CD4-positive, alpha-beta T cell treated with Interleukin-17A for 1 hour (primary cell): ENCODE results near the gene TEDC1.

Source experiments
- DNase-seq: peaks from one replicate; pipeline ENCODE4 v3.0.0-alpha.2; 2020

The TEDC1 gene, protein sequence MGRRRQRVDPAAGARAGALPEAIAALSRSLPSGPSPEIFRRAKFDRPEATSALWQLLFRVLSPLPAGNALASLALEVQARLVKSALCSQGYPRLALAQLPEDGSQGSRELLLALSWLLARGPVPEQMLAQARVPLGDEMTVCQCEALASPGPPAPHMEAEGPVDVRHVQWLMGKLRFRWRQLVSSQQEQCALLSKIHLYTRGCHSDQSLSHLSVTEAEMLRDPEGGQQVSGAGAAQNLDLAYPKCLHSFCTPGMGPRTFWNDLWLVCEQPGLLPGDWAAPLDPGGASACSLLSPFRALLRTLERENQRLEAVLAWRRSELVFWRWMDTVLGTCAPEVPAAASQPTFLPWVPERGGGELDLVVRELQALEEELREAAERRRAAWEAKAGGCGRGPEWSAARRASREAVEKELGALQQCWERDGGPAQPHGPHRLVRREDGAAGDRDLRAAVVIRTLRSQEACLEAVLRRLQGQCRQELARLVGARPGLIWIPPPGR

DNA sequence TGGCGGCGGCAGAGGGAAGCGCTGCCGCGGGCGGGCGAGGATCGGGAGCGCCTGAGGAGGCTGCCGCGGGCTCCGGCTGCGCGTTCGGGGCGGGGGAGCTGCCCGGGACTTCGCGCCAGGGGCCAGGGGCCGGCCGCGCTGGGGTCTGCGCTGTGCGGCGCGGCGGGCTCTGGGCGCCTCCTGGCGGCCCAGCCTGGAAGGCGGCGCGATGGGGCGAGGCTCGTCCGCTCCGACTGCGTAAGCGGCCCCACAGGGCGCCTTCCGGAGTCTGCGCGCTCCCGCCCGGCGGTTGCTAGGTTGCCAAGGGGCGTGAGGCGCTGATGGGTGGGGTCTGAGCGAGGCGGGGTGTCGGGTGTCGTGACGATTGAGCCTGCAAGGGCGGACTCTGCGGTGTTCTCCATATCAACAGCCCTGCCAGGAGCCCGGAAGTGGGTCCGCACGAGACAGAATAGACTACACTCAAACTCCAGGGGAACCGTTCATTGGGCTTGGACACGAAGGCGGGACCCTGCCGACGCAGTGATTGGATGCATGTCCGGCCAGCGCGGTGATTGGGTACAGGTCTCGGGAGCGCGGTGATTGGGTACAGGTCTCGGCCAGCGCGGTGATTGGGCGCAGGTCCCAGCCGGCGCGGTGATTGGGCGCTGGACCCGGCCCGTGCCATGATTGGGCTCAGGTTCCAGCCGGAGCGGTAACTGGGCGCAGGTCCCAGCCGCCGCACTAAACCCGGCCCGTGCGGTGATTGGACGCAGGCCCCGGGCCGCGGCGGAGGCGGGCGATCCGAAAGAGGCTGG is at the start of gene TEDC1:
TSS of gene TEDC1 (plus strand) at position 675 of the 794 bp plus-strand sequence. CDS start 130 bp downstream, outside the sequence.
- peak; percentile 100 for DNase-seq

DNA sequence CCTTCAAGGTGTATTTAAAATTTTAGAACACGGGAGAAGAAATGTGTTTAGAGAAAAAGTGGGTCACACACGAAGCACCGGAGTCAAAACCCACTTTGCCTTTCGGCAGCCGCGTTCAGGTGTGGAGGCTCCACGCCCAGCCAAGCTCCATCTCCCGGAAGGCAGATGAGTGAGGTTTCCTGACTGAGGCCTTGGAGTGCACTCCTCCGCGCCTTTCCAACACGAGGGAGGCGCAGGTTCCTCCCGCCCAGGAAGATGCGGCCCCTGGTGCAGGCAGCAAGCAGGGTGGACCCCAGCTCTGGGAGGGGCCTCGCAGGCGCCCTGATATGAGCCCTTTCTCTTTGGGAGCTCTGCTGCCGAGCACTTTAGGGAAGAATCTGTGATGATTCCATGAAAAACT is 48.9 kb upstream of the TEDC1 start:
- DNase-seq, result no peak

DNA sequence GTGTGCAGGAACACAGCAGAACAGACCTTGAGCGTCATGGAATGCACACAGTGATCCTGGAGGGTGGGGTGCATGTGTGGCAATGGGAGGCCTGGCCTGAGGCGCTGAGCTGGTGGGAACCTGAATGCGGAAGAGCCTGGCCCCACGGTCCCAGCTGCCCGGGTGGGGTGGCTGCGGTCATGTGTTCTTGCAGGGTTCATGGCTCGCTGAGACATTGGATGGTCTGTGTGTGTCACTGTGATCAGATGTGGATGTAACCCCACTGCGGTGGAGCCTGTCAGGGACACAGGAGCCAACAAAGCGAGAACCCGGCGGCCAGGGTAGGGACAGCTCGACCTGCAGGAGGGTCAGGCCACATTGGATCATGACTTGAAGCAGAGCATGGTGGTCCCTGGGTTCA is 48.2 kb upstream of the TEDC1 start:
- DNase-seq, result no peak

DNA sequence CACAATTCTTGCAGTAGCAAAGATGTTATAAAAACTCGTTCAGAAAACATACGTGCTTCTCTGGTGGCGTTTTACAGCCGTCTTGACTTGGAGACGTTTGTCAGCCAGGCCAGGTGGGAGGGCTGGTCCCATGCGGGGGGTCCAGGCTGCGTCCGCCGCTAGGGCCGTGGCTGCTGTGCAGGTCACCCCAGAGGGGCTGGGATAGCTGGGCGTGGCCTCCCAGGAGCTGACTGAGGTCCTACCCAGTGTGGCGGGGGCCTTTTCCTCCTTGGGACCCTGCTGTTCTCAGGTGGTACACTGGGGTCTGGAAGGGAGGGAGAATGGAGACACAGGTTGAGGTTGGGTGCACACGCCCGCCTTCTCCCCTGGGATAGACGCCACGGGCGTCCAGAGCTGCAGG is 46.2 kb upstream of the TEDC1 start:
- DNase-seq, result no peak

DNA sequence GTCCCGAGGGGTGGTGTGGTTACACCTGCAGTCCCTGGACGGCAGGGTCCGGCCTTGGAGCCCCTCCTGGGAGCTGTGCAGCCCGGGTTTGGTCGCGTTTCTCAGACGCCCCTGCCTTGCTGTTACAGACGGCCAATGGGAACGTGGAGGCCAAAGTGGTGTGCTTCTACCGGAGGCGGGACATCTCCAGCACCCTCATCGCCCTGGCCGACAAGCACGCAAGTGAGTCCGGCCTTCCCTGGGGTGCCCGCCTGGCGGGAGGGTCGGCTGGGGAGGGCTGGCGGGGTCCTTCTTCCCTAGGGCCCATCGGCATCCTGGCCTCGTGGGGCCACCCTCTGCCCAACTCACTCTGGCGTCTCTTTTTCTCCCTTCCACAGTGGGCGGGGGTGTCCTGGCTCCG is 45.8 kb upstream of the TEDC1 start:
- DNase-seq, result no peak

DNA sequence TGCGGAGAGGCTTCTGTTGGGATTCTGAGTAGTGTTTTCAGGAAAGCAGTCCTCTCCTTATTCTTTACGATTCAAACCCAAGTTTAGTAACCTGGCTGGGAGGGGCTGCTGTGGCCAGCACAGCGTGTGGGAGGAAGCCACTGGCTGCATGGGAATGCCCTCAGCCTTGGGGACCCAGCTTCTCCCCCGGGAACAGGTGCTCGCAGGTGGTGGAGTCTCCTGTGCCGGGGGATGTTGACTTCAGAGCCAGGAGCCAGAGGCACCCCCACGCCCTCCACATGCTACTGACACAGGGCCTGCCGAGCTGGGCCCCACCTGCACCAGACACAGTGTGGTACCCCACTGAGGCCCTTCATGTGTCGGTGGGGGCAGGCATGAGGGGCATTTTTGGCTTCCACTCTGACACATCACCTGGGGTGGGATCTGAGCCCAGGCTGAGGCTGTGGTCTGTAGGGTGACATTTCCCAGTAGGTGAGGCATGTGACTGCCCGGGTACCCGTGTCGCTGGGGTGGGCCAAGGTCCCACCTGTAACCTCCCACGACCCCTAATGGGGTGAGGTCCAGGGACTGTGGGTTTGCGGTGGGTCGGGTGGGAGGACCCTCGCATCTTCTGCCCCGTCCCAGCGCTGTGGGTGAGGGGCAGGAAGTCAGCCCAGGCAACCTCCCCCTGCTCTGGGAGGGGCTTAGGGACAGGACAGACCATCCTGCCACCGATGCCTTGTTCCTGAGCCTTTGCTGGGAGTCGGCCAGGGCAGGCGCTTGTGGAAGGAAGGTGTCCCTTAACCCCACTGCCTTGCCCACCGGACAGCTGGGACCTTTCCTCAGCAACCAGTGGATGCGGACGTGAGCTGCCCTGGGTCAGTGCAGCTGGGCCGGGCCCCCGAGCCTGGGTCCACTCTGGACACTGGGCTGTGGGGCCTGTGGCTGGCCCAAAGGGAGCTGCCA is 44.9 kb upstream of the TEDC1 start:
- no peak for DNase-seq

DNA sequence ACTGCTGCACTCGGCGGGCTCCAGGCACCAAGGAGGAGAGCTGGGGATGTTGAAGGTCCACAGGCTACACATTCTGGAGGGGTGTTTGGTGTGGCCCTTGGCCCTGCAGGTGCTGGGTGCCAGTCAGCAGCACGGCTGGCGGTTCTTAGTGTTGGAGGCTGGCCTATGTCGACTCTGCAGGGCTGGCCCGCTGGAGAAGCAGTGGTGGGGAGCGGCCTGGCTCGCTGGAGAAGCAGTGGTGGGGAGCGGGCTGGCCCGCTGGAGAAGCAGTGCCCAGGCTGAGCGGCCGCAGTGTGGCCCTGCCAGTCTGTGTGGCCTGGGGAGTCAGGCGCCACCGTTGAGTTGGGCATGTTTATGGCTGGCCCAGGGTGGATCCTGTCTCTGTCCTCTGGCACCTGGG is 44.1 kb upstream of the TEDC1 start:
- no peak for DNase-seq

DNA sequence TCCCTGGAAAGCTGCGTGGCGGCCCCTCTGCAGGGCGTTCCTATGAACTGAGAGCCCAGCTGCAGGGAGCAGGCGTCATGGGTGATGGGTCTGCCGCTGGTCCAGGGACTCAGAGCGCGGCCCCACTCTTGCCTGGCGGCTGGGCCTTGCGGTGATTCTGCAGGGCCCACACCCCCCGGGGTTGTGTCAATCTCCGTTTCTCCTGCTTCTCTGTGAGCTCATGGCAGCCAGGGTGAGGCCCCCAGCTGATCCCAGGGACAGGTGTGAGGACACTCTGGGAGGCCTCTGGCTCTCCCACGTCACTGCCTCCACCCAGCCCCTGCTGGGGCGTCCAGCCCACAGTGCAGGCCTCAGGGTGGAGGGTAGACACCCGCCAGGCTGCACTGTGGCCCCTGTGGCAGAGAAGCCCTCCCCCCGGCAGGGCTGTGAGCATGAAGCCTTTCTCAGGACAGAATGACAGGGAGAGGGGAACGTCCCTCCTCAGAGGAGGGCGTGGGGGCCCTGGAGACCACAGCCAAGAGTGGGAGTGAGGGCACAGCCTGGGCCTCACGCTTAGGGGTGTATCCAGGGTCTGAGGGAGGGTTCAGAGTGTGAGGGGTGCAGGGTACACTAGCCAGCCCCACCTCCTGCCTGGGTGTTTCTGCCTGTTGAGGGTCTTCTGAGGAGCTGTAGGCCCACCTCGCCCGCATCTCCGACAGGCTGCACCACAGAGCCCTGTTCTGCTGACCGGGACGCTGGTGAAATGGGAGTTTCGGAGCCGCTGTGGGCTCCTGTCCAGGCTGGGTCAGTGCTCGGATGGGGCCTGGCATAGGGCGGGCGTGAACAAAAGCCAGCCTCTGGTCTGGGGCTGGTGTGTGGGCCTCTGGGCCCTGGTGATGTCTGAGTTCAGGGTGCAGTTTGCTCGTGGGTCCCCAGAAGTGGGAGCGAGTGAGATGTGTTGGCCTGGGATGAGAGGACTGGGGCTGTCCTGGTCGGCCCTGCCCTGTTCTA is 43.1 kb upstream of the TEDC1 start:
- DNase-seq, result no peak

DNA sequence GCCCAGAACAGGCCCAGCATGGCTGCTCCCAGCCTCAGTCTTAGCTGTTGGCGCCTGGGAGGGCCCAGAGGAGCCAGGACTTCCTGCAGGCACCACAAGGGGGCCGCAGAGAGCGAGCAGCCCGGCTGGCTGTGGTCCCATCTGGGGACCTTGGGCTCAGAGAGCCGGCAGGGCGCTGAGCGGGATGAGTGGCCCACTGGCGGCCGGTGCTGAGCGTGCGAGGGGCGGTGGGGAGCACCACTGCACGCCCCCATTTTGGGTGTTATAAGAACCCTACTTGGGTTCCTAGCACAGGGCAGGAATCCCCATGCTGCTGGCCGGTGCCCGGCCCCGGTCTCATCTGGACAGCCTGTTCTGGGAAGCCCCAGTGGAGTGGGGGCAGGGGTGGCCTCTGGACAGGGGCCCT is 42.3 kb upstream of the TEDC1 start:
- peak; percentile 75 for DNase-seq

DNA sequence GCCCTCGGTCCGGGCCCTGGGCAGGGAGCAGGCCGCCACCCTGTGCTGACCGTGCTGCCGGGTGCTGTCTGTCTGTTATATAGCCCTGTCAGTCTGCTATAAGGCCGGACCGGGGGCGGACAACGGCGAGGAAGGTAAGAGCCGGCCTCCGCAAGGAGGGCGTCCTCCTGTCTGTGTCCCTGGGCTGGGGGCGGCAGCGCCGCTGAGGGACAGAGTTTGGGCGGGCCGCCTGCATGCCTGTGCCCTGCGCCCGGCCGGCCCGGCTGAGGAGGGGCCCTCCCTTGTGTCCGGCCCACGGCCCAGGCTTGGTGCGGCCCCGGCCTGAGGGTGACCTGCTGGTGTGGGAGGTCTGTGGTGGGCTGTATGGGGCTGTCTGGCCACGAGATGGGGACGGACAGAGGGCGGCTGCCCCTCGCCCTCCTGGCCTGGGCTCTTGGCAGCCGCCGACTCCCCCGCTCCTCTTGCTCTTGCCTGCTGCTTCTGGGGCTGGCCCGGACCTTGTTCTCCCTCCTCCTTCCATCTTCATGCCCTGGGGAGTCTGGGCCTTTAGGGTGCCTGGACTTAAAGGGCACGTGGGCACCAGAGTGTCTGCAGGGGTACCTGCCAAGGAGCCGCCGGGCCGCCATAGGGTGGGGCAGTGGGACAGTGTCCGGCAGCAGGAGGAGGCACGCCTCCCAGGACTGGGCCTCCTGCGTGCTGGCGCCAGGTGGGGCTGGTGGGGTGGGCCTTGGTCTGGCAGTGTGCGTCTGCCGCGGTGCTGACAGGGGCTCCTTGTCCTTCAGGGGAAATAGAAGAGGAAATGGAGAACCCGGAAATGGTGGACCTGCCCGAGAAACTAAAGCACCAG is 41.5 kb upstream of the TEDC1 start:
- no peak for DNase-seq

DNA sequence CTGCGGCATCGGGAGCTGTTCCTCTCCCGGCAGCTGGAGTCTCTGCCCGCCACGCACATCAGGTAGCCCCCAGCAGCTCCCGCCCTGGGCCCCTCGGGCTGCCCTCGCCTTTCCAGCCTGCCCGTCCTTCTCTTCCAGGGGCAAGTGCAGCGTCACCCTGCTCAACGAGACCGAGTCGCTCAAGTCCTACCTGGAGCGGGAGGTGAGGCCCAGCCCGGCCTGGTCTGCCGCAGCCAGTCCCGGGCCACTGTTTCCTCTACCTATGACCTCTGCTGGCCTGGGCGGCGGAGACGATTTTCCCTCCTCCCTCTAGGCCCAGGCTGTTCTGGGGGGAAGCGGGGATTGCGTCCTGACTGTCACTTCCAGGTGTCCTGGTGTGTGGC is 40.9 kb upstream of the TEDC1 start:
- no peak for DNase-seq

DNA sequence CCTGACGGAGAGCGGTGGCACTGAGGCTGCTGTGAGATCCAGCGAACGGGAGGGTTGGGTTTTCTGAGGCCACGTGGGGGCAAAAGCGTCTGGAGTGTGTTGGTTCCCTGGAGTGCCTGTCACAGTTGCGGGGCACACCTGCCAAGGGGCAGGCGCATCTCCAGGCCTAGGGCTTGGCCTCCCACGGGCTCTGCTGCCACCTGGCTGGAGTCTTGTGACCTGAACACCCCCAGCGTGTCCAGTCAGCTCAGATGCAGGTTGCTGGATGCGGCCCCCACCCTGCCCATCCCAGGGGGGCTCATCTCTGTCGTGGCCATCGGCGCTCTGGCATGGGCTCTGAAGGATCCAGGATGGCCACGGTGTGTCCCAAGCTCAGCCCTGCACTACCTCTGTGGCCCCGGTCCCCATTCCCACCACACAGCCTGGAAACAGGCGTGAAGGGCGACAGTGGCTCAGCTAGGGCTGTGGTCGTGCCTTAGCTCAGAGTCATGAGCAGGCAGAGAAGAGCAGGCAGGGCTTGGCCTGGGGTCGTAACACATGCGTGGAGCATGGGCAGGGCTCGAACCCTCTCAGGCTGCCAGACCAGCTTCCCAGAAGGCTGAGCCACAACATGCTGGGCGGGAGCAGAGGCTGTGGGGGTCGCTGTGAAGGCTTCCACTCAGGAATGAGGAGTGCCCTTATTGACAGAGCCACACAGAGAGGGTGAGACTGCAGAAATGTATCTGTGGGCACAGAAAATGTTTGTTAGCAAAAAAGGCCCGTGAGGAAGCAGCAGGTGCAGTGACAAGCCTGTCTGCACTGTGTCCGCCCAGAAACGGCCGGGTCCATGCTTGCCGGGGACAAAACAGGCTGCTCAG is 40.0 kb upstream of the TEDC1 start:
- DNase-seq, result no peak

DNA sequence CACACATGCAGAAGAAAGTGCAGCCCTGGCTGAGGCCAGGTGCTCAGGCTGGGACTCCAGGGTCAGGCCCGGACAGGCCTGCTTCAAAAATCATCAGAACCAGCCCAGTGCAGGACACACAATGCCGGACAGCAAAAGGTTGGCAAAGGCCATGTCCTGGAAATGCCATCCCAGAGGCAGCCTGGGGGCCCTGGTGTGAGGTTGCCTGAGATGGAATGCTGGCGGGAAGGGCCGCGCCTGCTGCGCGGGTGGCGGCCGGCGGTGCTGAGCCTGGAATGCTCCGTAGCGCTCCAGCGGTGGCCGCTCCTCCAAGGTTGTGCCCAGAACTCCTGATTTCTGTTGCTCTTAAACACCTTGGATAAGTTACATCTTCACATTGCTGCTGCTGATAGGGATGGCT is 38.1 kb upstream of the TEDC1 start:
- no peak for DNase-seq

DNA sequence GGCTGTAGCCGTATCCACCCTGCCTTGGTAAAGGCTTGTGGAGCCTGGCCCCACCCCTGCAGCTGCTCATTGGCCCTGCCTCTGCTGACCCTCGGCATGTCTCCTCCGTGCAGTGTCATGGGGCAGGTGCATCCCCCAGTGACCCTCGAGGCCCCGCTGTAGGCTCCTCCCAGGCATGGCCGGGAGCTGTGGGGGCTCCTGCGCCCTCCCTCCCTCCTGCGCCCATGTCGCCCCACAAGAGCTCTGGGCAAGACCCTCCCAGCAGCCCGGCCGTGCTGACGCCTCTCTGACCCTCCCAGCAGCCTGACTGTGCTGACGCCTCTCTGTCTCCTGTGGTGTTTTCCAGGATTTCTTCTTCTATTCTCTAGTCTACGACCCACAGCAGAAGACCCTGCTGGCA is 37.2 kb upstream of the TEDC1 start:
- no peak for DNase-seq

DNA sequence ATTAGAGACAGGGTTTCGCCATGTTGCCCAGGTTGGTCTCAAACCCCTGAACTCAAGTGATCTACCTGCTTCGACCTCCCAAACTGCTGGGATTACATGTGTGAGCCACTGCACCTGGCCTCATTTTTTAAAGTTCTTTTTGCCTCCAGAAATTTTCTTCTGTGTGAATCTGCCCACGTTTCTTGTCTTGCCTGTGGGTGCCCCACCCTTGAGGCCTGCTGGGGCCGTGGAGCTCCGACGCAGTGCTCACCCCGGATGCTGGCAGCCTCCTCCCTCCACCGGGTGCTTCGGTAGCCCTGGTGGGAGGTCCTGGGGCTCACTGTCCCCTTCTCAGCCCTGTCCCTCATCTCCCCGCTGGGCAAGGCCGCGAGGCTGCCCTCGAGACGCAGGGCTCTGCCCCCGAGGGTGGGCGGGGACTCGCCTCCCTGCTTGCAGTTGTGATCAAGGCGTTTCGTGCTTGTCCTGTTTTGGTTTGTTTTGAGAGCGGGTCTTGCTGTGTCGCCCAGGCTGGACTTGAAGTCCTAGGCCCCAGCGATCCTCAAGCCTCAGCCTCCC is 35.9 kb upstream of the TEDC1 start:
- no peak for DNase-seq

DNA sequence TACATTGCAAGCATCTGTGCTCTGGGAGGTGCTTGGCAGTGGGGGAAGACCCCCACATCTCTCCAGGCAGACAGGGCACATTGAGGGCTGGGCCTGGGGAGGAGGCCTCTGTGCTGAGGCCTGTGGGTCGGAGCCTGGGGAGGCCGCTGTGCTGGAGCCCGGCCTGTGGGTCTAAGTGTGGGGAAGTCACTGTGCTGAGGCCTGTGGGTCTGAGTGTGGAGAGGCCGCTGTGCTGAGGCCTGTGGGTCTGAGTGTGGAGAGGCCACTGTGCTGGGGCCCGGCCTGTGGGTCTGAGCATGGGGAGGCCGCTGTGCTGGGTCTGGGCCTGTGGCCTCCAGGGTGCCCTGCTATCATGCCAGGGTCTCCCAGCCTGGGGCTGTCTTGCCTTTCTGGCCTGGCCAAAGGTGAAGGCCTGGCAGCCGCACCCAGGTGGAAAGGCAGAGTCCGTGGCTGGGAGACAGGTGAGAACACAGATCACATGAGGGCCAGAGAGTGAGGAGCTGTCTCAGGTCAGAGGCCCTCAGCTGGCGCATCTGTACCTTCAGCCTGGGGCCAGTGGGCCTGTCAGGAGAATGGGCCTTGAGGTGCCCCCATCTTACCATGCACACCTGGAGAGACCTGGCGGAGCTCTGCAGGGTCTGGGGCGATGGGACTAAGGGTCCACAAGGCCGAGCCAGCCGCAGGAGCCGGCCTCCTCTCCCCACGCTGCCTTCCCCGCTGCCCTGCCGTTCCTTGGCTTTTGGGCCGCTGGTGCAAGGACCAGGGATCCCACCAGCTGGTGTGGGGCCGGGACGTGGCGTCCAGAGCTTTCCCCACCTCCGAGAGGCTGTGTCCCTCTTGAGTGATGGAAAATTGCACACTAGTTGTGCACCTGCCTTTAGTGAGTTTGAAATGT is 35.0 kb upstream of the TEDC1 start:
- DNase-seq, result no peak

DNA sequence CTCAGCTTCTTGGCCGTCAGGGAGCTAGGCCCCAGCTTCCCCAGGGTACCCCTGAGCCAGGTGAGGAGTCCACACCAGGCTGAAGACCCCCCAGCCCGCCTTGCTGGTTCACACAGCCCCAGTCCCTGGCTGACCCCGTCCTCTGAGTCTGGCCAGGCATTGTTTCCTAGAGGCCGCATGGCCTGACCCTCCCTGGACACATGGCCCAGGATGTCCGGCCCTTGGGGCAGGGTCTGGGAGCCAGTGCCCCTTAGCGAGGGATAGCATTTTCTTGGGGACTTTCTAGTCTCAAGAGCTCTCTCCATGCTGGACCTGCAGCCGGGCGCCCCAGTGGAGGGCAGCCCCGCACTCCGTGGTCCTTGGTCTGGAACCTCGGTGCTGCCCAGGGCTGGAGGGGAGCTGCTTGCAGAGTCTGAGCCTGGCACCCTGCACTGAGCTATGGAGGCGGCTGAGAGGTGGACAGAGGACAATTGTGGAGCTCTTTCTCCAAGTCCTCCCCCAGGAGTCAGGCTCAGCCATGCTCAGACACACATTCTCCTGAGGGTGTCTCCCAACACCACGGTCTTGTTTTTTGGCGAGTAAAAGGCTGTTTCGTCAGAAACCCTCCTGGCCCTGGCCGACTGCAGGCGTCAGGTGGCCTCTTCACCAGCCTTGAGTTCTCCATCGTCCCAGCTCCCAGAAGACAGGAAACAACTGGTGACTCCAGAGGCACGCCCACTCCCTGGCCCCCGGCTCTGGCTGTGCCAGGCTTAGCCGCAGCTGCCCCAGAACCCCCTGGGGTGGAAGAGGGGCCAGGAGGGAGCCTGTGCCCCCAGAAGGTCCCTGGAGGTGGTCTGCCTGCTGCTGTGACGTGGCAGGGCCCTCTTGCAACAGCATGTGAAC is 34.1 kb upstream of the TEDC1 start:
- DNase-seq, result no peak
